Skeletal muscle tissue (tissue), 4 donors: ENCODE results near the gene CCL26. TPM values are rescaled to one million over a fixed set of nuclear protein-coding genes. Genes with fewer than 3 reads are reported as not detected.
A peak's percentile ranks its signal among the peaks of the same experiment; 100 is the strongest.
"Not testable (repeated sequence)": the region's sequence is repeated elsewhere in the genome, so short reads cannot be mapped to it uniquely, and the experiment has no call there.

Source experiments
- H3K27ac ChIP-seq: one replicate; pipeline ENCODE4 v1.7.0; 2013; ENCODE audit warnings: mild to moderate bottlenecking, low read depth, low read length, inconsistent platforms
- H3K27me3 ChIP-seq, 3 donors: one replicate each; pipeline ENCODE4 v1.7.0; 2013; ENCODE audit warnings: low read length in 3 of 3; ENCODE audit not compliant: control insufficient read depth in 3 of 3, insufficient read depth in 3 of 3
- H3K36me3 ChIP-seq, 3 donors: one replicate each; pipeline ENCODE4 v1.7.0; 2013; ENCODE audit warnings: low read length in 3 of 3; ENCODE audit not compliant: control insufficient read depth in 3 of 3, insufficient read depth in 3 of 3
- H3K4me1 ChIP-seq, 3 donors: one replicate each; pipeline ENCODE4 v1.7.0; 2013; ENCODE audit warnings: low read length in 3 of 3, mild to moderate bottlenecking in 3 of 3; ENCODE audit not compliant: control insufficient read depth in 3 of 3, insufficient read depth in 3 of 3
- H3K4me3 ChIP-seq, 3 donors: one replicate each; pipeline ENCODE4 v1.7.0; 2013; ENCODE audit warnings: low read length in 3 of 3
- H3K9ac ChIP-seq, 3 donors: one replicate each; pipeline ENCODE4 v1.7.0; 2013; ENCODE audit warnings: low read length in 3 of 3, mild to moderate bottlenecking in 3 of 3, moderate library complexity in 2 of 3, low read depth in 1 of 3
- H3K9me3 ChIP-seq, 3 donors: one replicate each; pipeline ENCODE4 v1.7.0; 2013; ENCODE audit warnings: low read length in 3 of 3; ENCODE audit not compliant: control insufficient read depth in 3 of 3
- total RNA-seq: library from RNA; depleted of rRNA; stranded (reverse); fragments of >200 nt; gene quantifications from one replicate; pipeline ENCODE4 v1.2.3, GENCODE V29; 2014
- donor health status: Osteomylitis.

The CCL26 gene
- total RNA-seq, 1 donor from 2014 or later: not detected

DNA sequence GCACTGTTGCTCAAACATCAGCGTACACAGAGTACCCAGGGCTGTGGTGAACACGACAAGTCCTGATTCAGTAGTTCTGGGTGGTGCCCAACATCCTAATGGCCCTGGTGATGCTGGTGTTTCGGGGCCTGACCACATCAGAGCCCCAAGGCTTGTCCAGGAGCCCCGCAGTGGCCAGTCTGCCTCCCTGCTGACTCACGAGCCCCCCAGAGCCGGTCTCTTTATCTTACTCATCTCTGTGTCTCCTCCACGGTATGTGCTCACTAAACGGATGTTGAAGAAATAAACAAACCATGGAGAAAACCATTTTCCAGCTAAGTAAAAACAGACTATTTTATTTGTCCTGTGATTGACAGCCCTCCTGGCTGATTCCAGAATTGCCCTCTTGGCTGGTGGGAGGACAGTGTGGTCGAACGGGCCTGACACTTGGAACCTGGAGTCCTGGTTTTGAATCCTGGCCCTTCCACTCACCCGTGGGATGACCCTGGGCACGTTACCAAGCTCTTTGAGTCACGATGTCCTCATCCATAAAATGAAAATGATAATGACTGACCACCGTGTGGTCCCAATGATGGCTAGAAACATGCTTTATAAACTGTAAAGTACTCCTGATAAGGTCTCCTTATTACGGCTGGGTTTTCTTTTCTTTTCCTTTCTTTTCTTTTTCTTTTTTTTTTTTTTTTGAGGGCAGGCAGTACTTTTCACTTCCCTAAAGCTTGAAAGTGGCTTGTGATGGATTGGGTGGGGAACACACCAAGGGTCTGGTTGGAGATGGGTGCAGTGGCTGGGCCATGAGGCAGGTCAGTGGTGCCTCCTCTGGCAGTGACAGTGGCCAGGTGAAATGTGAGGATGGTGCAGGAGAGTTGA lies 39.0 kb downstream of the CCL26 start:
- no peak overlapping the region for H3K4me3 ChIP-seq
- H3K9ac ChIP-seq: no peak overlapping the region
- no peak overlapping the region for H3K27ac ChIP-seq
- no peaks in the 10 kb centered on the region for H3K36me3 ChIP-seq
- no peaks in the 10 kb centered on the region for H3K27me3 ChIP-seq
- no peaks in the 10 kb centered on the region for H3K9me3 ChIP-seq
- peaks cover 5 to 14% (median 10%) of the 10 kb centered on the region in 3 donors for H3K4me1 ChIP-seq

DNA sequence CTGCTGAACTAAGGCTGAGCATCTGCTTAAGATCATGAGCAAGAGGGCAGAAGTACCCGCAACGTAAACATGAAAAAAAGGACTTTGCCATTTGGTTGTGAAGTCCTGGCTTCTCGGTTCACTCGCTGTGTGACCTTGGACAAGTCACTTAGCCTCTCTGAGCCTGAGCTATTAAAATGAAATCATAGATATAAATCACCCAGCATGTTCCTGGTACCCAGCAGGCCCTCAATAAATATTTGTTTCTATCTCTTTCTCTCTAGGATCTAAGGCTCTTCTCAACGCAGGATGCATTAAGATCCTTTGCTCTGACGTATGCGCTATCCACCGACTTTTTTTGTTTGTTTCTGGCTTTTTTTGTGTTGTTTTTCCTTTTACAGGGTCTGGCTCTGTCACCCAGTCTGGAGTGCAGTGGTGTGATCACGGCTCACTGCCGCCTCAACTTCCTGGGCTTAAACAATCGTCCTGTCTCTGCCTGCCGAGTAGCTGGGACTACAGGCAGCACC lies 39.9 kb downstream of the CCL26 start:
- no peak overlapping the region for H3K27ac ChIP-seq
- no peaks in the 10 kb centered on the region for H3K27me3 ChIP-seq
- no peaks in the 10 kb centered on the region for H3K9me3 ChIP-seq
- H3K4me3 ChIP-seq: no peak overlapping the region
- no peak overlapping the region for H3K9ac ChIP-seq
- no peaks in the 10 kb centered on the region for H3K36me3 ChIP-seq
- peaks cover 0 to 11% (median 7%) of the 10 kb centered on the region in 3 donors for H3K4me1 ChIP-seq

DNA sequence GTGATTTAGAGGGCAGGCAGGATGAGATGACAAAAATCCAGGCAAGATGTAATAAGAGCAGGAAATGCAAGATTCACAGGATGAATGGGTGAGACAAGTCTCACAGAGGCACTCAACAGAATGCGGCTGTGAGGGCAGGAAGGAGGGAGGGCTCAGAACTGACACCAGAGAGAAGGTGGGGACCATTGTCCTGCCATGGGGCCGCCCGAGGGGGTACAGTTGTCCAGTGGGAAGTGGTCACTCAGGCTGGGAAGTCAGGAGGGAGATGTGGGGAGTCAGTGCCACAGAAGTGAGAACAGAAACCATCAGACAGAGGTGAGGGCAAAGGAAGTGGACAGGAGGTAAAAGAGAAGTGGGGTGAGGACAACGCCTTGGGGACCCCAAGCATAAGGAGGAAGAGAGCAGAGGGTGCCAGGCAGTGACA lies 42.1 kb downstream of the CCL26 start:
- Histone ChIP-seq H3K4me3 (no peak overlapping the region), H3K27ac (no peak overlapping the region), H3K27me3 (no peaks in the 10 kb centered on the region), H3K9me3 (no peaks in the 10 kb centered on the region), H3K9ac (no peak overlapping the region), H3K4me1 (peaks cover 0 to 11% (median 7%) of the 10 kb centered on the region in 3 donors), H3K36me3 (no peaks in the 10 kb centered on the region)

DNA sequence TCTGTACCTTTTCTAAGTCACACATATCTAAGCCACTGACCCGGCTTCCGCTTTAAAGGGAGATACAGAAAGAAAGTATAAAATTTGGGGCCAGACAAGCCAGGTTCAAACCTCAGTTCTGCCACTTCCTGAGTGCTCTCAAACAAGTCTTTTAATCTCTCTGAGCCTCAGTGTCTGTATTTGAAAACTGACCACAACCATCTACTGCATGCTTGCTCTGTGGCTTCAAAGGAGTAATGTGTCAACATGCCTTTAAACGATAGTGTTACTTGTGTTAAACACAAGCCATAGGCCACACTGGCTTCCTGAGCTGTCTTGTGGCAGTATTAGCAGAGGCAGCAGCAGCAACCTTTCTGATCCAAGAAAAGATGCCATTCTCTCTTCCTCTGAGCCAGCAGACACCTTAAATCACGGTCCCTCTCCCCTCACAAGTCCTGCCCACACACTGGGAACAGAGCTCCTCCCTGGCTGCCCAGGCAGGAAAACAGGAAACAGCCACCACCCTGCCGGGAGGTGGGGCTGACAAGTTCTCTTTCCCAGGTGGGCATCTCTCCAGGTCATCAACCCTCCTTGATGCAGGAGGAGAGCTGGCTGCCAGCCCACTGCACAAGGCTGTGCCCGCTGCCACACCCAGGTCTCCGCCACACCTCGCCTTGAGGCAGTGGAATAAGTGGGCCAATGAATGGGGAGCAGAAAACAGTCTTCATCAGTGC lies 44.0 kb downstream of the CCL26 start:
- Histone ChIP-seq H3K4me1 (peaks cover 0 to 9% (median 7%) of the 10 kb centered on the region in 3 donors), H3K36me3 (no peaks in the 10 kb centered on the region), H3K27ac (no peak overlapping the region), H3K4me3 (no peak overlapping the region), H3K9me3 (no peaks in the 10 kb centered on the region), H3K27me3 (no peaks in the 10 kb centered on the region), H3K9ac (peak overlapping the region in 1 of 3 donors; percentile 8)

DNA sequence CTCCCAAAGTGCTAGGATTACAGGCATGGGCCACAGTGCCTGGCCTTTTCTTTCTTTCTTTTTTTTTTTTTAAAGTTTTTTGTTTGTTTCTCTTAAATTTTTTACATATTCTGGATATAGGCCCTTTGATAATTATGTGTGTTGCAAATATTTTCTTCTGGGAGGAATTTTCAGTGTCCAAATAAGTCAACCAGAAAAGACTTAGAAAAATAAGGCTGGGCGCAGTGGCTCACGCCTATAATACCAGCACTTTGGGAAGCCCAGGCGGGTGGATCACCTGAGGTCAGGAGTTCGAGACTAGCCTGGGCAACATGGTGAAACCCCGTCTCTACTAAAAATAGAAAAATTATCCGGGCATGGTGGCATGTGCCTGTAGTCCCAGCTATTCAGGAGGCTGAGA lies 44.7 kb downstream of the CCL26 start:
- H3K4me3 ChIP-seq, H3K4me1 ChIP-seq, H3K36me3 ChIP-seq, H3K27ac ChIP-seq, H3K9ac ChIP-seq, H3K27me3 ChIP-seq, H3K9me3 ChIP-seq: not testable (repeated sequence)

DNA sequence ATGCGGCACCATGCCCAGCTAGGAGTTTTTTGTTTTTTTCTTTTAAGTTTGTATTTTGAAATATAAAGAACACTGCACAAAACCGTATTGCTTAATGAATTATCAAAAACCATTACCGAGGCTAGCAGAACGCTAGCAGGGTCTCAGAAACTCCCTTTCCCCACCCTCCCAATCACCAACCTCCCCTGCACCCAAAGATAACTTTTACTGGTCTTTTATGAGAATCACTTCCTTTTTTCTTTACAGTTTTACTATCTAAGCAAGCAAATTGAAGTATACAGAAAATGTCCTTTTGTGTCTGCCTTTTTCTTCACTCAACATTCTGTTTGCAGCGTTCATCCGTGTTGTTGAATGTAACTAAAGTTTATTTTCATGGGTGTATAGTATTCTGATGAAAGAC lies 46.7 kb downstream of the CCL26 start:
- no peaks in the 10 kb centered on the region for H3K36me3 ChIP-seq
- H3K27ac ChIP-seq: no peak overlapping the region
- H3K9ac ChIP-seq: no peak overlapping the region

DNA sequence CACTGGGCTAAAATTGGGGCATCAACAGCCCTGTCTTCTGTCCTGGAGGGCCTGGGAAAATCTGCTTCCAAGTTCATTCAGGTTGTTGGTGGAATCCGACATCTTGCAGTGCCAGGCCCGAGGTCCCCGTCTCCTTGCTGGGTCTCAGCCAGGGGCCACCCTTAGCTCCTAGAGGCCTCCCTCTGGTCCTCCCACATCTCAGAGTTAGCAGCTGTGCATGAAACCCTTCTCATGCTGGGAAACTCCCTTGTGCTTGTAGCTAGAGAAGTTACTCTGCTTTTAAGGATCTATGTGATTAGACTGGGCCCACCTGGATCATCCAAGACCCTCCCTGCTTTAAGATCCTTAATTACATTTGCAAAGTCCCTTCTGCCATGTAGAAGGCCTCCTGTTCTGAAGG lies 48.6 kb downstream of the CCL26 start:
- no peak overlapping the region for H3K4me3 ChIP-seq
- no peaks in the 10 kb centered on the region for H3K9me3 ChIP-seq
- no peaks in the 10 kb centered on the region for H3K36me3 ChIP-seq
- H3K4me1 ChIP-seq: peaks cover 4 to 6% (median 4%) of the 10 kb centered on the region in 3 donors
- H3K9ac ChIP-seq: no peak overlapping the region
- no peaks in the 10 kb centered on the region for H3K27me3 ChIP-seq
- no peak overlapping the region for H3K27ac ChIP-seq

More for the DNA sequence above, 46.7 kb downstream of the CCL26 start:
- Histone ChIP-seq H3K9me3 (no peaks in the 10 kb centered on the region), H3K4me1 (peaks cover 4 to 9% (median 7%) of the 10 kb centered on the region in 3 donors), H3K27me3 (no peaks in the 10 kb centered on the region), H3K4me3 (no peak overlapping the region)

DNA sequence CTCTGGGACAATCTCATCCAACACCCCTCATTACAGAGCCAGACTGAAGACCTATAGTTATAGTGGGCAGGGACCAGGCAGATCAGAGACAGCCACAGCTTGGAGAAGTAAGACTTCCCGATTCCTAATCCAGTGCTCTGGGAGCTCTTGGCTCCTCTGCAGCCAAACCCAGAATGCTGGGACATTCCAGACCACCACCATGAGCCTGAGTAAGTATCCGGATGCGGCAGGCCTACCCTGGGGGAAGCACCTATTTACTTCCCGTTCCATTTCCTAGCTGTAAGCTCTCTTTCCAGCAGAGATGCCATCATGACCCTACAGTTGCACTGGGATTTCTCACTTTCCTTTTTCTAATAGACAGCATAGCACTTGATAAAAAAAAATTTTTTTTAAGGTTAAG lies 49.6 kb downstream of the CCL26 start:
- Histone ChIP-seq H3K9ac (no peak overlapping the region), H3K4me1 (peaks cover 0 to 4% (median 0%) of the 10 kb centered on the region in 3 donors), H3K36me3 (no peaks in the 10 kb centered on the region), H3K4me3 (no peak overlapping the region), H3K27ac (no peak overlapping the region), H3K27me3 (no peaks in the 10 kb centered on the region), H3K9me3 (no peaks in the 10 kb centered on the region)

DNA sequence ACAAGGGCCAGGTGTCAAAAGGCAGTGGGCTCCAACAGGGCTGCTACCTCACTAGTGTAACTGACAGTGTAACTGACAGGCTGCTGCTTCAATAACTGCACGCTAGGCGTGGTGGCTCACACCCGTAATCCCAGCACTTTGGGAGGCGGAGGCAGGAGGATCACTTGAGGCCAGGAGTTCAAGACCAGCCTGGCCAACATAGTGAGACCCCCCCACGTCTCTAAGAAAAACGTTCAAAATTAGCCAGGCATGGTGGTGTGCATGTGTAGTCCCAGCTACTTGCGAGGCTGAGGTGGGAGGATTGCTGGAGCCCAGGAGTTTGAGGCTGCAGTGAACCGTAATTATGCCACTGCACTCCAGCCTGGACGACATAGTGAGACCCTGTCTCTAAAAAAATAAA lies 50.1 kb downstream of the CCL26 start:
- not testable (repeated sequence) for H3K27ac ChIP-seq, H3K36me3 ChIP-seq, H3K4me3 ChIP-seq, H3K9me3 ChIP-seq, H3K4me1 ChIP-seq, H3K9ac ChIP-seq, H3K27me3 ChIP-seq

DNA sequence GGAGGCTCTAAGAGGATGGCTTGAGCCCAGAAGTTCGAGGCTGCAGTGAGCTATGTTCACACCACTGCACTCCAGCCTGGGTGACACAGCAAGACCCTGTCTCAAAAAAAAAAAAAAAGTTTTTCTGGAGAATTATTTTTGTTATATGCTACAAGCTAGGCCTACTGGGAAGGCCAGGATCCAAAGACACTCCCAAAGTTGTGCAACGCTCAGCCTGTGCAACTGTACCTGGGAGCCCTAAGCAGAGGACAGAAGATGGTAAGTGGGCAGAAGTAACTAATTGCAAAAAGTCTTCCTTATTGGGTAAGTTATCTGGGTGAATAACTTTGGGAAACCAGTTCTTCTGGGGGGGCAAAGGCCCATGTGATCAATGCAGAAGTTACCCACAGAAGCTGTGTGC lies 50.6 kb downstream of the CCL26 start:
- Histone ChIP-seq H3K36me3 (no peaks in the 10 kb centered on the region), H3K9ac (no peak overlapping the region), H3K4me1 (peaks cover 0 to 4% (median 0%) of the 10 kb centered on the region in 3 donors), H3K4me3 (no peak overlapping the region), H3K27ac (no peak overlapping the region), H3K27me3 (no peaks in the 10 kb centered on the region), H3K9me3 (no peaks in the 10 kb centered on the region)
